IPS DF 6.9 (cell line): ENCODE results near the gene AIRE.

ENCODE experiments used
- DNase-seq: peaks from one replicate; pipeline ENCODE4 v3.0.0-alpha.2; 2013; ENCODE audit warnings: low read depth, low spot score
- H3K27ac ChIP-seq: one replicate; pipeline ENCODE4 v1.5.1; 2013; ENCODE audit warnings: low read length, control low read depth
- H3K27me3 ChIP-seq: 2 replicates; pipeline ENCODE4 v1.6.1; 2013; ENCODE audit warnings: mild to moderate bottlenecking, low read length; ENCODE audit not compliant: control insufficient read depth, insufficient read depth
- H3K36me3 ChIP-seq: 2 replicates; pipeline ENCODE4 v1.6.1; 2013; ENCODE audit warnings: low read length; ENCODE audit not compliant: control insufficient read depth, insufficient read depth
- H3K4me1 ChIP-seq: 2 replicates; pipeline ENCODE4 v1.6.1; 2013; ENCODE audit warnings: low read length; ENCODE audit not compliant: control insufficient read depth, insufficient read depth
- H3K4me3 ChIP-seq: 2 replicates; pipeline ENCODE4 v1.5.1; 2013; ENCODE audit warnings: mild to moderate bottlenecking, low read length
- H3K9me3 ChIP-seq: 2 replicates; pipeline ENCODE4 v1.6.1; 2013; ENCODE audit warnings: low read length, inconsistent platforms; ENCODE audit not compliant: control insufficient read depth, insufficient read depth
- WGBS: extraction: QIAGEN DNeasy Blood & Tissue Kit; methylation state at CpG from one replicate; pipeline ENCODE4 v1.1.7; 2013; ENCODE audit warnings: mixed read lengths, missing lambda C conversion rate; ENCODE audit not compliant: insufficient read length, insufficient coverage; 5-methylcytosine and 5-hydroxymethylcytosine counted together

AIRE gene

DNA sequence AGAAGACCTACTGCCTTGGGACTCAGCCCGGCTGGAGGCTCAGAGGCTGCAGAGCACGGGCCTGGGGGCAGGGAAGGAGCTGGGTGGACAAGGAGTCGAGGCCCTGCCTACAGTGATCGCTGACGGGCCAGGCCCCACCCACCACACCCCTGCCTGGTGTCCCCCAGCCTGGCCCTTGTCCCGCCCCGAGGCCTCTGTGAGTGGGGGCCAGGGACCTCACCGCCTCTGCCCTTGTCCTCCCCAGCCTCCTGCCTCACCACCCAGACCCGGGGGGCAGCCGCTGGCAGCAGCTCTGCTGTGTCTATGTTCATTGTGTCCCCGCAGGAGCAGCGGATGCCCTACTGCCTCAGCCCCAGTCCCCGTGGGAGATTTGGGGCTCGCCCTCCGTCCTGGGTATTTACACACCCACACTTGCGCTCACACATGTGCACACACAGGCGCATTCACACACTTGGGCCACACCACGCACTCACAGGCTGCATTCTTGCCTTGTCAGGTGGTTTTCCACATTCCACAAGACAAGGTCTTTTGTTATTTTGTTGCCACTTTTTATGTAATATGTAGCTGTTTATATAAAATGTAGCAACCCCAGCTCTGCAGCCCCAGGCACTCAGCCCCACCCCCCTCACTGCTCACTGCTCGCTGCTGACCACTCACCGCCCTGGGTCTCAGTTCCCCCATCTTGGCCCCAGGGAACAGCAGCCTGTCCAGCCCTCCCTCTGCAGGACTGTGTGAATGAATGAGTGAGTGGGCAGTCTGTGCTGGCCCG, 21.4 kb downstream of the AIRE start:
- Histone ChIP-seq H3K27me3 (no peaks in the 10 kb centered on the region), H3K4me1 (peaks cover 3% of the 10 kb centered on the region; the same call in 1 of the 2 replicates), H3K36me3 (peaks cover 13% of the 10 kb centered on the region; the same call in 1 of the 2 replicates), H3K4me3 (no peak overlapping the region), H3K27ac (no peak overlapping the region), H3K9me3 (no peaks in the 10 kb centered on the region)
- WGBS: no CpG with 5 or more reads among the region's 21 CpGs
- no peak for DNase-seq

DNA sequence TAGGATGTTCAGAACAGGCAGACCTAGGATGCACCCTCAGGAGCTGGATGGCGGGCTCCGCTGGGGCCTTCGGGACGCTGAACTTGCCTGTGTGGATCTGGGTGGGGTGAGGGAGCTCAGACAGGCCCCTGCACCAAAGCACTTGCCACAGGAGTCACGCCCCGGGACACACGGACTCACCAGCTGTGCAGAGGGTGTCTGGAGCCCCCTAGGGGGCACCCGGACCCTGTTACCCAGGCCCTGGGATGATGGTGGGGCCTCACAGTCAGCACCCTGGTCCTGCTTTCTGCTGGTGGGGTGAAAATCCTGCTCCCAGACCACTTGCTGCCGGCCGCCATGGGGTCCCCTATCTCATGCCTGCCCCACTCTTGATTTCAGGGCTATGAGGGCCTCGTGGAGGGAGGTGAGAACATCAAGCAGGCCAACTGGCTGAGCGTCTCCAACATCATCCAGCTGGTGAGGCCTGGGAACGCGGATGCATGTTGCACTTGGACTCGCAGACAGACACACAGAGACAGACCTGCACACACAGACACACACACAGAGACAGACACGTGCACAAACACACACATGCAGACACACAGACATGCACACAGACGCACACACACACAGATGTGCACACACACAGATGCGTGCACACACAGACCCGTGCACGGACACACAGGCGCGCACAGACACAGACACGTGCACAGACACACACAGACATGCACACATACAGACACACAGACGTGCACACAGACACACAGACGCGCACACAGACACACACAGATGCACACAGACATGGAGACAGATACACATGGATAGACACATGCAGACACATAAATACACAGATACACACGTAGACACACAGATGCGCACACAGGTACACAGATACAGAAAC, 25.2 kb downstream of the AIRE start:
- Histone ChIP-seq H3K27ac (no peak overlapping the region), H3K4me1 (no peaks in the 10 kb centered on the region), H3K9me3 (no peaks in the 10 kb centered on the region), H3K36me3 (peaks cover 26% of the 10 kb centered on the region), H3K27me3 (no peaks in the 10 kb centered on the region), H3K4me3 (no peak overlapping the region)
- WGBS: no CpG with 5 or more reads among the region's 28 CpGs
- DNase-seq: no peak

DNA sequence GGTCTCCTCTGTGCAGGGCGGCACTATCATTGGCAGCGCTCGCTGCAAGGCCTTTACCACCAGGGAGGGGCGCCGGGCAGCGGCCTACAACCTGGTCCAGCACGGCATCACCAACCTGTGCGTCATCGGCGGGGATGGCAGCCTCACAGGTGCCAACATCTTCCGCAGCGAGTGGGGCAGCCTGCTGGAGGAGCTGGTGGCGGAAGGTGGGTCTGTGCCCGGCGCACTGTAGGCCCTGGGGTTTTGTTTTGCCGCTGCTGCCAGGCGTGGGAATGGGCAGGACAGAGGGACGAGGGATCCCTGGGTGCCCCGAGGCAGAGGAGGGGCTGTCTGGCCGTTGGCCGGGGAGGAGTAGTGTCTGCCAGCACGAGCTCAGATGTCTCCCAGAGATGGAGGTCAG, 26.4 kb downstream of the AIRE start:
- H3K9me3 ChIP-seq: no peaks in the 10 kb centered on the region
- H3K36me3 ChIP-seq: peaks cover 35% of the 10 kb centered on the region

DNA sequence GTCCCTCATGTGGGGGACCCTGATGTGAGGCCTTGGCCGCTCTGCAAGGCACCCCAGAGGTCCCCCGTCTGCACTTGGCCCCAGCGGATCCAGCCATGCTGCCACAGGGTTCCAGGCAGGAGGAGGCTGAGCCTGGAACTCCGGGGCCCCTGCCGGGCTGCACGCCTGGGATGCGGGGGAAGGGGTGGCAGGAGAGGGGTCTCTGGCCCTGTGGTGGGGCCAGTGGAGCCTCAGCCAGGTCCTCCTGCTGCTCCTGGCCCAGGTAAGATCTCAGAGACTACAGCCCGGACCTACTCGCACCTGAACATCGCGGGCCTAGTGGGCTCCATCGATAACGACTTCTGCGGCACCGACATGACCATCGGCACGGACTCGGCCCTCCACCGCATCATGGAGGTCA, 27.0 kb downstream of the AIRE start:
- Histone ChIP-seq H3K4me3 (no peak overlapping the region), H3K27me3 (no peaks in the 10 kb centered on the region), H3K4me1 (no peaks in the 10 kb centered on the region), H3K9me3 (no peaks in the 10 kb centered on the region), H3K27ac (no peak overlapping the region), H3K36me3 (peaks cover 35% of the 10 kb centered on the region)
- WGBS: no CpG with 5 or more reads among the region's 19 CpGs
- DNase-seq: no peak

More for the DNA sequence above, 26.4 kb downstream of the AIRE start:
- no peaks in the 10 kb centered on the region for H3K27me3 ChIP-seq
- no peak overlapping the region for H3K27ac ChIP-seq
- no CpG with 5 or more reads among the region's 22 CpGs for WGBS
- DNase-seq: no peak
- no peak overlapping the region for H3K4me3 ChIP-seq
- no peaks in the 10 kb centered on the region for H3K4me1 ChIP-seq

DNA sequence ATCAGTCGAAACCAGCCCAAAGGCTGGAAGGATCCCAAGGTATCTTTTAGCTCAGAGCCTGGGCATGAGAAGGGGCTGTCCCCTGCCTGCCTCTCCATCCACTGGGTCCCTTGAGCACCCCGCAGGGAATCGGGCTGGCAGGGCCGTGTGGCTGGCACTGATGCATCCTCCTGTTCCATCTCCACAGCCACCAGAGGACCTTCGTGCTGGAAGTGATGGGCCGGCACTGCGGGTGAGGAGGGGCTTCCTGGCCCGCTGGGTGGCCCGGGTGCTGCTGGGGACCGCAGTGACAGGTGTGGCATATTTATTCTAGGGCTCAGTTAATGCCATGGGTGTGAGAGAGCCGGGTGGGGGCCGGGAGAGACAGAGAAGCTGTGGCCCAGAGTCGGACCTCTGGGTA, 27.8 kb downstream of the AIRE start:
- no peaks in the 10 kb centered on the region for H3K4me1 ChIP-seq
- H3K4me3 ChIP-seq: no peak overlapping the region
- peaks cover 38% of the 10 kb centered on the region for H3K36me3 ChIP-seq
- no peaks in the 10 kb centered on the region for H3K27me3 ChIP-seq
- no peak overlapping the region for H3K27ac ChIP-seq
- DNase-seq: no peak
- H3K9me3 ChIP-seq: no peaks in the 10 kb centered on the region
- WGBS: no CpG with 5 or more reads among the region's 13 CpGs

DNA sequence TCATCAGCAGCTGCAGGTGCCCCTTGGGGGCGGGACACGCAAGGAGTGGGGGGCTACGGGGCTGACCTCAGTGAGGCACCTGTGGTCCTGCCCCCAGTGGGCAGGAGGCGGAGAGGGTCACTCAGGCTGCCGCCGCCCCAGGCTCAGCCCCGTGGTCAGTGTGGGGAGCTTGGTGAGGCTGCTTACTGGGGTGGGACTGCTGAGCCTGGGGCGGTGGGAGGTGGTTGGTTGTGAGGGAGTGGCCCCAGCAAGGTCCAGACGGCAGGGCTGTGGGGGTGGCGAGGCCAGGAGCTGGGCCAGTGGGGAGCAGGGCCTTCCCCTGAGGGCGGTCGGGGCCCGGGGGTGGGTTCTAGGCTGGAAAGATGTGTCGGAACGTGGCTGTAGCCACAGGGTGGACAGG, 28.5 kb downstream of the AIRE start:
- H3K36me3 ChIP-seq: peaks cover 38% of the 10 kb centered on the region
- WGBS: no CpG with 5 or more reads among the region's 15 CpGs
- H3K27me3 ChIP-seq: no peaks in the 10 kb centered on the region

DNA sequence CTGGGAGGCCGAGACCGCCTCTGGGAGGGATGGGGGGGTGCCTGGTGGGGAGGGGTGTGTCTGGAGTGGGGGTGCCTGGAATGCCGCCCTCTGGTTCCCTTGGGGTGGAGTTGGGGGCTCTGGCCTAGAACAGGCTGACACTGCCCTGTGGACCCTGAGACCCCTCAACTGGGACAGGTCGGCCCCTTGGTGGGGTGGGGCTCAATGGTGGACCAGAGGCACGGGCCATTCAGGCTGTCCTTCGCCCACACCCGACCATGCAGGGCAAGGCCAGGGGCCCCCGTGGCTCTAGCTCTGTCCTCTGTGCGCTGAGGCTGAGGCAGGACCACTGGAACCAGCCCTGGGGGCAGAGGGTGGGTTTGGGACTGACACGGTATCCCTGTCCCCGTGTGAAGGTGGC, 28.9 kb downstream of the AIRE start:
- Histone ChIP-seq H3K36me3 (peaks cover 38% of the 10 kb centered on the region), H3K4me1 (no peaks in the 10 kb centered on the region), H3K27ac (no peak overlapping the region), H3K9me3 (no peaks in the 10 kb centered on the region), H3K4me3 (no peak overlapping the region), H3K27me3 (no peaks in the 10 kb centered on the region)
- WGBS: no CpG with 5 or more reads among the region's 11 CpGs
- DNase-seq: no peak

More for the DNA sequence above, 28.5 kb downstream of the AIRE start:
- H3K9me3 ChIP-seq: no peaks in the 10 kb centered on the region
- no peak for DNase-seq
- H3K27ac ChIP-seq: no peak overlapping the region
- H3K4me3 ChIP-seq: no peak overlapping the region
- no peaks in the 10 kb centered on the region for H3K4me1 ChIP-seq

DNA sequence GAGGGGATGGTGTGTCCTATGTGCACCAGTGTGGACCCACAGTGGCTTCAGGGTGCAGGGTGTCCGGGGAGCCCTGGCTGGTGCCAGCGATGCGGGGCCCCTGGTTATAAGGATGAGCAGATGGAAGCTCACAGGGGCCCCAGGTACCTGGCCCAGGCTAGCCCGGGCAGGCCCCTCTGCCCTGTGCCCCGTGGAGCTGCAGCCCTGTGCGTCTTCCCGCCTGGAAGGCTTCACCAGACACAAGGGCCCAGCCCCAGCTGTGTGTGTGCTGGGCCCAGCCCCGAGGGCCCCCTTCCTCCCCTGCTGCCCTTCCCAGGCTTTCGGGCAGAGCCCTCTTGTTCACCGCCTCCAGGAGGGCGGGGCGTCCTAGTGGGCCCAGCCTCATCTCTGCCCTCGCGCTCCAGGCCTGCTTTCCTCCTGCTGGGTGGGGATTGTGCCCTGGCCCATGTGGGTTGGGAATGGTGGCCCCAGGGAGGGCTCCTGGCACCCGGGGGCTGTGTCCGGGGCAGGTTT, 30.1 kb downstream of the AIRE start:
- no CpG with 5 or more reads among the region's 16 CpGs for WGBS
- no peaks in the 10 kb centered on the region for H3K4me1 ChIP-seq
- H3K9me3 ChIP-seq: no peaks in the 10 kb centered on the region
- no peak for DNase-seq
- peaks cover 38% of the 10 kb centered on the region for H3K36me3 ChIP-seq
- H3K27ac ChIP-seq: no peak overlapping the region
- H3K4me3 ChIP-seq: no peak overlapping the region
- H3K27me3 ChIP-seq: no peaks in the 10 kb centered on the region

DNA sequence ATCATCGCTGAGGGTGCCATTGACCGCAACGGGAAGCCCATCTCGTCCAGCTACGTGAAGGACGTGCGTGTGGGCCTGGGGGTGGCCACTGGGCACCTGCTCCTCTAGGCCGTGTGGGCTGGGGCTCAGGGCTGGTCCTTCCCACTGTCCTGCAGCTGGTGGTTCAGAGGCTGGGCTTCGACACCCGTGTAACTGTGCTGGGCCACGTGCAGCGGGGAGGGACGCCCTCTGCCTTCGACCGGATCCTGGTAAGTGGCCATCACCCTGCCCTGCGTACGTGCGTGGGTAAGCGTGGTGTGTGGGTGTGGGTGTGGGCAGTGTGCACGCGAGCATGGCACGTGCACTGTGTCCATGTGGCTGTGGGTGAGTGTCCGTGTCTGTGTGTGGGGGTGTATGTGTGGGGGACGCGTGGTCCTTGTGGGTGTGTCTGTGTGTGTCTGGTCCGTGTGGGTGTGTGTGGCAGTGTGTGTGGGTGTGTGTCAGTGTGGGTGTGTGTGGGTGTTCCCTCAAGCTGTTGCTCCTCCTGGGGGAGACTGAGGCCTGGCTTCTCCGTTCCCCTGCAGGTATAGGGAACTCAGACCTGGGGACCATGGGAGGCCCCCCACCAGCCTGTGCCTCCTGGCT, 30.7 kb downstream of the AIRE start:
- H3K36me3 ChIP-seq: peaks cover 34% of the 10 kb centered on the region
- no peaks in the 10 kb centered on the region for H3K9me3 ChIP-seq
- no peaks in the 10 kb centered on the region for H3K27me3 ChIP-seq
- H3K27ac ChIP-seq: no peak overlapping the region
- H3K4me3 ChIP-seq: no peak overlapping the region
- no CpG with 5 or more reads among the region's 27 CpGs for WGBS
- DNase-seq: no peak
- no peaks in the 10 kb centered on the region for H3K4me1 ChIP-seq

DNA sequence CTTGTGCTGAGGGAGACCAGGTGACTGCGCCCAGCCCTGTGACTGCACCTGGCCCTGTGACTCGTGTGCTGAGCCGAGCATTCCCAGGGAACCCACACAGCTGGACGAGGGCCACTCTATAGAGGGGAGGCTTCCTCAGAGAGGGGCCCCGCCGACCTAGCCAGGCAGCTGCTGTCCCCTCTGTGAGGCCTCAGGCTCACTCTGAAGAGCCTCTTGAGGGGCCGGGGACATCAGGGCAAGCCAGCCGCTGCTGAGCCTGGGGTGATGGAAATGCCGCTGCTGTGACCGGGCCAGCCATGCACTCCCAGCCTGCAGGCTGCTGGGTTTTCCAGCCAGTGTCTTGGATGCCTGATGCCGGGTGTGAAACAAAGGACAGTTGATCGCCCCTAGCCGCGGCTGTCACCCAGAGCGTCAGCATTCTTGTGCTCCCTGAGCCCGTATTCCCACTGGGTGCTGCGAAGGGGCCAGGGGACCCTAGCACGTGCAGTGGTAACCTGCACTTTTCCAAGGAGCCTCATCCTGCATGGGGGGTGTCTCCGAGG, 31.6 kb downstream of the AIRE start:
- DNase-seq: no peak
- no peaks in the 10 kb centered on the region for H3K27me3 ChIP-seq
- H3K36me3 ChIP-seq: peaks cover 27% of the 10 kb centered on the region

More for the DNA sequence above, 31.6 kb downstream of the AIRE start:
- WGBS: no CpG with 5 or more reads among the region's 19 CpGs
- Histone ChIP-seq H3K4me3 (no peak overlapping the region), H3K27ac (no peak overlapping the region), H3K9me3 (no peaks in the 10 kb centered on the region), H3K4me1 (no peaks in the 10 kb centered on the region)
